Gastrocnemius medialis (tissue), 4 donors: ENCODE results near the gene ERCC6L2. TPM values are rescaled to one million over a fixed set of nuclear protein-coding genes. Genes with fewer than 3 reads are reported as not detected.

Experiments used
- ATAC-seq, 2 donors: fragments of 150-250 bp; one replicate each; pipeline ENCODE4 v1.9.1; 2016
- DNase-seq, 2 donors: peaks; one replicate each; pipeline ENCODE4 v3.0.0-alpha.2; 2019
- H3K27ac ChIP-seq, 4 donors: fragments of 200-600 bp; sonication (generic); 1 replicate in 1 of 4; 2 replicates in 3 of 4; pipeline ENCODE4 v1.5.1; 2016 to 2018; ENCODE audit warnings: mild to moderate bottlenecking in 2 of 4, moderate library complexity in 1 of 4
- H3K27me3 ChIP-seq, 3 donors: fragments of 200-600 bp; sonication (generic) in 2 of 3; 1 replicate in 1 of 3; 2 replicates in 2 of 3; pipeline versions ENCODE4 v1.5.1 to v1.6.0; 2016 to 2019; ENCODE audit warnings: mild to moderate bottlenecking in 1 of 3, moderate library complexity in 1 of 3
- H3K36me3 ChIP-seq, 2 donors: fragments of 200-600 bp; sonication (generic) in 1 of 2; one replicate each; pipeline ENCODE4 v1.5.1; 2017 to 2018
- H3K4me1 ChIP-seq, 2 donors: fragments of 200-600 bp; sonication (generic) in 1 of 2; one replicate each; pipeline ENCODE4 v1.5.1; 2016 to 2017; ENCODE audit warnings: mild to moderate bottlenecking in 2 of 2
- H3K4me3 ChIP-seq, 4 donors: fragments of 200-600 bp; sonication (generic) in 3 of 4; 1 replicate in 1 of 4; 2 replicates in 3 of 4; pipeline ENCODE4 v1.5.1; 2016 to 2019; ENCODE audit warnings: mild to moderate bottlenecking in 2 of 4
- H3K9me3 ChIP-seq, 3 donors: fragments of 200-600 bp; sonication (generic) in 2 of 3; 1 replicate in 1 of 3; 2 replicates in 2 of 3; pipeline ENCODE4 v1.5.1; 2016 to 2019
- POLR2A ChIP-seq, 2 donors: fragments of 450-650 bp; IDR thresholded peaks; one replicate each; pipeline ENCODE4 v1.6.1; 2017; ENCODE audit warnings: antibody characterized with exemption in 2 of 2, mild to moderate bottlenecking in 2 of 2, moderate library complexity in 2 of 2
- in situ Hi-C, 4 donors: fragments of 200-750 bp; cut with MboI; loops; one replicate each; pipeline versions ENCODE4 v1.15.0 to v1.8.0; 2017; ENCODE audit warnings: low sequenced_read_pairs in 4 of 4
- intact Hi-C: fragments of 100-400 bp; cut with DNase I; formaldehyde crosslinking; loops from one replicate; pipeline ENCODE4 v1.15.1; 2023; ENCODE audit warnings: low total_unique reads
- total RNA-seq, 4 donors: library from RNA; depleted of rRNA; stranded (reverse); fragments of >200 nt; gene quantifications; one replicate each; pipeline versions ENCODE4 v1.1.0 to v1.2.3, GENCODE V29; 2016
- TF ChIP-seq, protein P1 (sequence below), 5 experiments: fragments of 450-650 bp in 3 of 5; fragments of 200-600 bp in 2 of 5; sonication (generic) in 2 of 5; IDR thresholded peaks in 4 of 5; conservative IDR thresholded peaks in 1 of 5; 1 replicate in 4 of 5; 2 replicates in 1 of 5; pipeline ENCODE4 v1.5.1; 2016 to 2019; ENCODE audit warnings: antibody characterized with exemption in 5 of 5, mild to moderate bottlenecking in 3 of 5, moderate library complexity in 3 of 5

The ERCC6L2 gene
- total RNA-seq, 4 donors from 2014 or later: 24.2 to 46.2 (median 35.9) TPM

GRCh38 chr9:95923794-95924193 lies 48.3 kb downstream of the ERCC6L2 start:
- ATAC-seq: no peak
- H3K36me3 ChIP-seq: peaks cover 0 to 54% of the 10 kb centered on the region in 2 donors

GRCh38 chr9:95924987-95925386 lies 49.5 kb downstream of the ERCC6L2 start:
- Histone ChIP-seq H3K4me3 (no peak overlapping the region), H3K36me3 (peaks cover 0 to 63% of the 10 kb centered on the region in 2 donors), H3K9me3 (no peaks in the 10 kb centered on the region), H3K4me1 (no peaks in the 10 kb centered on the region), H3K27me3 (no peaks in the 10 kb centered on the region), H3K27ac (no peak overlapping the region)
- DNase-seq (no peak), ATAC-seq (no peak)
- in situ Hi-C loops: loop anchor here in 1 of 4 donors (25.0 kb wide), 1 partner anchor 87 kb away; no protein-coding TSS in a partner anchor
- intact Hi-C loops: no loop called here
- TF ChIP-seq, protein P1, sequence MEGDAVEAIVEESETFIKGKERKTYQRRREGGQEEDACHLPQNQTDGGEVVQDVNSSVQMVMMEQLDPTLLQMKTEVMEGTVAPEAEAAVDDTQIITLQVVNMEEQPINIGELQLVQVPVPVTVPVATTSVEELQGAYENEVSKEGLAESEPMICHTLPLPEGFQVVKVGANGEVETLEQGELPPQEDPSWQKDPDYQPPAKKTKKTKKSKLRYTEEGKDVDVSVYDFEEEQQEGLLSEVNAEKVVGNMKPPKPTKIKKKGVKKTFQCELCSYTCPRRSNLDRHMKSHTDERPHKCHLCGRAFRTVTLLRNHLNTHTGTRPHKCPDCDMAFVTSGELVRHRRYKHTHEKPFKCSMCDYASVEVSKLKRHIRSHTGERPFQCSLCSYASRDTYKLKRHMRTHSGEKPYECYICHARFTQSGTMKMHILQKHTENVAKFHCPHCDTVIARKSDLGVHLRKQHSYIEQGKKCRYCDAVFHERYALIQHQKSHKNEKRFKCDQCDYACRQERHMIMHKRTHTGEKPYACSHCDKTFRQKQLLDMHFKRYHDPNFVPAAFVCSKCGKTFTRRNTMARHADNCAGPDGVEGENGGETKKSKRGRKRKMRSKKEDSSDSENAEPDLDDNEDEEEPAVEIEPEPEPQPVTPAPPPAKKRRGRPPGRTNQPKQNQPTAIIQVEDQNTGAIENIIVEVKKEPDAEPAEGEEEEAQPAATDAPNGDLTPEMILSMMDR (IDR thresholded peaks at IDR 0.05 in 4 of 5, conservative IDR thresholded peaks at IDR 0.05 in 1 of 5): no peak
- TF ChIP-seq POLR2A (IDR thresholded peaks at IDR 0.05): no peak

More at GRCh38 chr9:95923794-95924193, 48.3 kb downstream of the ERCC6L2 start:
- TF ChIP-seq POLR2A (IDR thresholded peaks at IDR 0.05): no peak
- TF ChIP-seq, protein P1 (IDR thresholded peaks at IDR 0.05 in 4 of 5, conservative IDR thresholded peaks at IDR 0.05 in 1 of 5): no peak
- no peaks in the 10 kb centered on the region for H3K4me1 ChIP-seq
- no peak for DNase-seq
- H3K27ac ChIP-seq: no peak overlapping the region
- no peaks in the 10 kb centered on the region for H3K27me3 ChIP-seq
- in situ Hi-C loops: loop anchor here in 1 of 4 donors (25.0 kb wide), 1 partner anchor 89 kb away; no protein-coding TSS in a partner anchor
- no peaks in the 10 kb centered on the region for H3K9me3 ChIP-seq
- intact Hi-C loops: no loop called here
- no peak overlapping the region for H3K4me3 ChIP-seq

DNA sequence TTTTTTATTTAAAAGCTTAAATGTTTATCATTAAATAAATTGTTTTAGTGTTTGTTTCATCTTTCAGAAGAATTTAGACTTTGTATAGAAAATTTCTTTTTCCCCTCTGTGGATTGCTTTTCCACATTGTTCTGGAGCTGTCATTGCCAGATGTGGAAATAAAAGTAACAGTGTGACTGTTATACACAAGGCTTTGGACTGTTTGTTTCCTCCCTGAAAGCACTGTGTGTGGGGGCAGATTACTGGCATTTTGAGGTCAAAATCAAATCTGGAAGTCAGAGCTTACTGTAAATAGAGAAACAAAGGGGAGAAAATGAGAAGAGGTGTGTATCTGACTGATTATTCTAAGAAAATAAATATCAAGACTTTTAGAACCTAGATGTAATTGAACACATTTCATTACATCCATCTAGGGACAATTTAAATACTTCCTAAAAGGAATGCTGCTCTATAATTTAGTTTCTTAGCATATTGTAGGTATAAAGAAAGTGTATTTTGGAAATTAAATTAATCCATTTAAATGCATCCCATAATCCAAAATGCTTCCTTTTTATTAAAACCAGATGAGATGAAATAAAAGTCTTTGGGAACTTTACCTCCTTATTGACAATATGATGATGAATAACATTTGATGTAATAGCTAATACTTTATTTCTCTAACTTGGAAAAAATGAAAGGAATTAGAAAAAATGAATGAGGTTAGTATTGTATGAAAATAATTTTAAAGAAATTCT lies 51.9 kb downstream of the ERCC6L2 start:
- Histone ChIP-seq H3K36me3 (peaks cover 0 to 56% of the 10 kb centered on the region in 2 donors), H3K4me1 (no peaks in the 10 kb centered on the region), H3K9me3 (no peaks in the 10 kb centered on the region), H3K4me3 (no peak overlapping the region), H3K27me3 (no peaks in the 10 kb centered on the region), H3K27ac (no peak overlapping the region)
- DNase-seq: no peak
- no peak for TF ChIP-seq POLR2A (IDR thresholded peaks at IDR 0.05)
- TF ChIP-seq, protein P1 (IDR thresholded peaks at IDR 0.05 in 4 of 5, conservative IDR thresholded peaks at IDR 0.05 in 1 of 5): no peak
- no peak for ATAC-seq
- in situ Hi-C loops: no loop called here
- intact Hi-C loops: no loop called here

DNA sequence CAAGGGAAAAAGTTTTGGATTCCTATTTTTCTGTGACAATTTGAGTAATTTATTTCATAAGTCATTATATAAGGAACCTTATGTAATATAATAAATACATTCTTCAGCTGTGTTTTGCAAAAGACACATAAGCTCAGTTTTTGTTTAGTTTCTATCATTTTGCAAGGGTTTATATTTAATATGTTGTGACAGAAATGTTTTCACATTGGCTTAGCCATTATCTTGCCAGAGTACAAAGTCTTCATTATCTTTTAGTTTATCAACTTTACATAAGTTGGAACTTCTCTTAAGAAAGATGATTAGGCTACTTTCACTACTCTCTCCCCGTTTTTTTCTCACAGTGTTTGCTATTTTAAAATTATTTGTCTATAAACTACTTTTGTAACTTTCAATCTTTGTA lies 54.8 kb downstream of the ERCC6L2 start:
- ATAC-seq (no peak), DNase-seq (no peak)
- in situ Hi-C loops: no loop called here
- Histone ChIP-seq H3K27me3 (no peaks in the 10 kb centered on the region), H3K9me3 (no peaks in the 10 kb centered on the region), H3K27ac (no peak overlapping the region), H3K4me1 (no peaks in the 10 kb centered on the region), H3K36me3 (peaks cover 0 to 50% of the 10 kb centered on the region in 2 donors), H3K4me3 (no peak overlapping the region)
- TF ChIP-seq POLR2A (IDR thresholded peaks at IDR 0.05): no peak
- TF ChIP-seq, protein P1 (IDR thresholded peaks at IDR 0.05 in 4 of 5, conservative IDR thresholded peaks at IDR 0.05 in 1 of 5): no peak
- intact Hi-C loops: no loop called here
